SW 1271 (cell line): ENCODE measurements around the gene NWD2.
"Not testable (repeated sequence)": the region's sequence is repeated elsewhere in the genome, so short reads cannot be mapped to it uniquely, and the experiment has no call there.

ENCODE experiments used
- DNase-seq, 2 experiments: peaks; one replicate each; lab custom pipeline; 2025; lab: John Stamatoyannopoulos, UW

Gene NWD2

DNA sequence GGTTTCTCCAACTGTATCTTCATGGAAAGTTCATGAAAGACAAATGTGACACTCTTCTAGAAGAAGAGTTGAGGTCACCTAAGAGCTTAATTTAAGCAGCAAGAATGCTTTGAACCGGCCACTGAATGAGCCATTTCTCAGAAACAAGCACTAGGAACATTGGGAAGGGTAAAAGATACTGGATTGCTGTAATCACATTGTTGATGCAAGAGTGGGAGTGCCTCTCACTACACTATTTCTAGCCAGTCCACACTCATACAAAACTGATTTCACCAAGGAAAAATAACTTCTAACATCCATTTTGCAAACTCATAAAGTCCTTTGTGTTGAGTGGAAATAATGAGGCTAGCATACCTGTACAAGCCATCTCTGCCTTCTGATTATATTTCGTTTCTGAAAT is 221.3 kb downstream of the NWD2 start:
- DNase-seq, result no peak

DNA sequence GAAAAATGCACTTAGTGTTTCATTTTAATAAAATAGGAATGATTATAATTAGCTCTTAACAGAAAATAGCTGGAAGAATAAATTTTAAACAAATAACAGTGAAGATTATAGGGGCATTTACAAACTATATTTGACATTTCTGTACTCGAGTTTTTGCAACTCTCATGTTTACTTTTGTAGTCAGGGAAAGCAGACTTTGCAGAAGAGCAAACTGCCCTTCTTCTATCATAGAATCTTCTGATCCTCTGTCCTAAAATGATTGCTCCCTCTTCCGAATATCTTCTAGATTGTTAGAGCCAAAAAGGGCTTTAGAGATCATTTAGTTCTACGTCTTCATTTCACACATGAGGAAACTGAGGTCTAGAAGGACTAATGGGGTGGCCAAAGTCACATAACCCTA is 222.7 kb downstream of the NWD2 start:
- DNase-seq, result no peak

DNA sequence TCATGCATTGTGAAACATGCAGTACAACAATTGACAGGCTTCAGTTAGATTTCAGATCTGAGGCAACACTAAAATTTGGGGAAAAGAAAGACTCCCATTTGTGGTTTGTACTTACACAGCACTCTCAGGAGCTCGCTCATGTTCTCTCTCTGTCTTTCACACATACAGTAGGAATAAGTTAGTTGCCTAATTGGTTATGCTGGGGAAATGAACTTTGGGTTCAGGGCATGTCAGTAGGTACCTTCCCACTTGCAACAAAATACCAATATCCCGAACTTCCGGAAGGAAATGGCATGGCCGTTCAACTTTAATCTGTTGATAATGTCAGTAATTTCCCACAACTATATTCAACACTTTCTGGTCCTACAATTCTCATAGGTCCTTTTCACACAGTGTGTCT is 223.3 kb downstream of the NWD2 start:
- DNase-seq, result no peak

DNA sequence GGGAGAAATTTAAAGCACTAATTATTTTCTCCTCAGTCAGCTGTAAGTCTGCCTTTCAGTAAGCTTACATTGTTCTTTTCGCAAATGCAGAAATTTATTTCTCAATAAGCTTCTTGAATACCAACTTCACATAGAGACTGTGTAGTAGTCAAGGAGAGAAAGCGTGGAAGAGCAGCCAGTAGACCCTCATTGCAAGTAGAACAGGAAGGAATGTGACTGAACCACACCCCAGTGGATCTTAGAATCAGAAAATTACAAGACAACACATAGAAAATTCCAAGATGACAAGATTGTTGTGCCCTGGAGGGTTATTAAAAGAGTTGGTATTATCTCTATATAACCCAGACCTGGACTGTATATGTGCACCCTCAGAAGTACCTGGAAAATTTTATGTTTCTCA is 224.7 kb downstream of the NWD2 start:
- DNase-seq, result no peak

DNA sequence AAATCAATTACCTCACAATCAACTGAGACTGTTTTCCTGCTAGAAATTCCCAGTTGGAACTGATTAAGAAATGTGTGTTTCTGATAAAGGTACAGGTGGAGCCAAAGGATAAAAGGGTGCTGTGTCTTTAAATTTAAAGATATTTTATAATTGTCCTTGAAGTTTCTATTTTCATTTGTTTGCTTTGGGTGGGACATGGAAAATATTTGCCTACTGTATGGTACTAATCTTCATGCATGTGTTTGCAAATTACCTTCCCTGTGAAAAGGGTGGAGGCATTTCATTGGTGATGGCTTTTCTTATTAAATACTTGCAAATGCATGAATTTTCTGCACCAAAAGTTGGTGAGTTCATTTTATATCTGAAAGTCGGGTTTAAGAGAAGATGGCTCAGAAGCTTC is 225.7 kb downstream of the NWD2 start:
- DNase-seq, result no peak

DNA sequence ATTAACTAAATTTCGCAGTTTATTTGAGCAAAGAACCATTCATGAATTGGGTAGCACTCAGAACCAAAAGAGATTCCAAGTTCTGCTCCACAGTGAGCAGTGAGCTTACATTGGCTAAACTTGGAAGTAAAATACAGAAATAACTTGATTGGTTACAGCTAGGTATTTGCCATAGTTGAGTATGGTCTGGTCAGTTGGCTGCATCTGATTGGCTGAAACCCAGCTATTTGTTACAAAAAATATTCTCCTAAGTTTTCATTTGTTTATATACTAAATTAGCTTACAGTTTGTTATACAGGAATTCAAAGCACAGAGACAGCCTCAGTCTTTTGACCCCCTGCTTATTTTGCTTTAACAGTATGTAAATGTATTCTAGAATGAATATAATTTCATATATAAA is 226.6 kb downstream of the NWD2 start:
- DNase-seq, result no peak

DNA sequence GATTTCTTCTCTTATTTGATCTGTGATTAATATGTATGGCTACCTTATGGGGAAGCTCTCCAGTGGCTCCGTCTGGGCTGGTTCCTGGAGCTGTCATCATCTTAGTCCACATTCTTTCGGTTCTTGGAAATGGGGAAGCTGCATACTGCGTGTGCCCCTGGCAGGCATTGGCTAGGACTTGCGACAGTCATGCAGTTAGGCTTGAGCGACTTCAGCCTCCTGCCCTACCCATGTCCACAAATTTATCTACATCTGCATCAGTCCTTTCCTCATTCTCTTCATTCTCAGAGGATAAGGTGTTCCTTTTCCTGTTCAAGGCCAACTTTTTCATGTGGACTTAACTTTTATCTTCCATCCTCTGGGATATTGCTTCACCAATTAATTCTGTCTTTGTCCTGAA is 227.4 kb downstream of the NWD2 start:
- DNase-seq, result no peak

DNA sequence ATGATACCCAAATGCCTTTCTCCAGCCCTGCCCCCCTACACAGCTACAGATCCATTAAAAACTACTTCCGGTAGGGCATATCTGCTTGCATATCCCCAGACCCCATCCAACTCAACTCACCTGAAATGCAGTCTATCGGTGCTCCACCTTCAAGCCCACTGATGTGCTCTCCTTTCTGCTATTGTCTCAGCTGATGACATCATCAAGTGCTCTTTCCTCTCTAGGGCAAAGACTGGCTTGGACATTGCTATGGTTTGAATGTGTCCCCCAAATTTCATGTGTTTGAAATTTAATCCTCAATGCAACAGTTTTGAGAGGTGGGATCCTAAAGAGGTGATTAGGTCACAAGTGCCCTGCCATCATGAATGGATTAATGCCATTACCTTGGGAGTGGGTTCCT is 229.3 kb downstream of the NWD2 start:
- no peak for DNase-seq

DNA sequence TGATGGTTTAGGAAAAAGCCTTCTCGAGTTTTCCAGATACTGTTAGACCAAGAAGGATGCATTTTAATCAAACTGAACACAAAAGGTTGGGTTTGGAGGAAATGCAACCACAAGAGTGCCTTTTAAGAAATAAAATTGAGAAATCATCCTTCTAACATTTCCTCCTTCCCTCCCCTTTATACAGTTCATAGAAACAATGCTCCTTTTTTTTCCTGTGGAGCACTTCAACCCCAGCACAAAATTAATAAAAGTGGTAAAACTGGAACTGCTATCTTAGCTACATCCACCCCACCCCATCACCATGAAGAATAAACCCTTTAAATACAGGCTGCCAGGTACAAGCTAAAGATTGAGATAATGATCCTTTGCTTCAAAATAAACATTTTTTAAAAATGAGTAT is 230.5 kb downstream of the NWD2 start:
- no peak for DNase-seq

DNA sequence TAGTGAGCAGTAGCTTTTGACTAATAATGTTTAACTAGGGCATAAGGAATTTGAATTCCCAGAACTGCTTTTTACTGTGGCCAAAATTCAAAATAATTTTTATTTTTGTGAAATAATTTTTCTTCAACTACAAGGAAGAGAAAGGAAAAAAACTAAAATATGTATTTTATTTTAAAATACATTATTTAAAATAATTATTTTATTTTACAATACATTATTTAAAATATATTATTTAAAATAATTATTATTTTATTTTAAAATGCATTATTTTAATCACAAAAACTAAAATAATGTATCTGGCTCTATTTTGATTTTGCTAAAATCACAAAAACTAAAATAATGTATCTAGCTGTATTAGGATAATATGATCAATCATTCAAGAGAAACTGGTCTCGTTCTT is 231.2 kb downstream of the NWD2 start:
- DNase-seq, result no peak

DNA sequence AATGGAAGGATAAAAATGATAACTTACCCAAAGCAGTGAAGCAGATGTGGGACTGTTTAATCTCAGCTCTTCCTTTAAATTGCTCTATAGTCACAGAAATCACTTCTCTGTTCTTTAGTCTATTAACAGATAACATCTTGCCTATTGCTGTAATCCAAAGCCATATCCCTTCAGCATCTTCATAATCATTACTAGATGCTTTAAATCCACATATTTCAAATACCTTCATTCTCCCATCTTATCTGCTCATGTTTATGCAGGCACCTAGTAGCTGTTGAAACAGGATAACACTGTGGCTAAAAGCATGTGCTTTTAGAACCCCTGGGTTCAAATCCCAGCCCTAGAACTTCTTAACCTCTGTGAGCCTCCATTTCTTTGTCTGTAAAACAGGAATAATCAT is 231.7 kb downstream of the NWD2 start:
- DNase-seq, result no peak

DNA sequence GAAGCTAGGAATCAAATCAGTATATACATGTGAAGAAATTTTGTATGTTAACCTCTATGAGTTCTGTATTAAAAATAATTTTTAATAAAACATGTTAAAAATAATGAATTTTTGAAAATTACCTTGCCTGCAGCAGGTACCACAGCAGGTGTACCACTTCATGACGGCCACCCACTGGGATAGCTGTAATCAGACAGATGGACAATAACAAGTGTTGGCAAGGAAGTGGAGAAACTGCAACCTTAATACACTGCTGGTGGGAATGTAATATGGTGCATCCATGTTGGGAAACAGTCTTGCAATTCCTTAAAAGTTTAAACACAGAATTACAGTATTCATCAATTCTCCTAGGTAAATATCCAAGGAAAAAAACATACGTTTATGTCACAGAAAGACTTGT is 232.1 kb downstream of the NWD2 start:
- DNase-seq, result no peak

DNA sequence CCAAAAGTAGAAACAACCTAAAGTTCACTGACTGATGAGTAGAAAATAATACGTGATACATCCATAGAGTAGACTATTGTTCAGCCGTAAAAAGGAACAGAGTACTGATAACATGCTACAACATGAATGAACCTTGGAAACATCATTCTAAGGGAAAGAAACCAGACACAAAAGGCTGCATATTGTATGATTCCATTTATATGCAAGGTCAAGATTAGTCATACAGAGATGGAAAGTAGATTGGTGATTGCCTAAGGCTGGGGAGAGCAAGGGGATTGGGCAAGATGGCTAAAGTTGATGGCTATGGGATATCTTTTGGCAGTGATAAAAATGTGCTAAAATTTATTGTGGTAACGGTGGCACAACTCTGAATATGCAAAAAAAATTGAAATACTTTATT is 232.6 kb downstream of the NWD2 start:
- no peak for DNase-seq

DNA sequence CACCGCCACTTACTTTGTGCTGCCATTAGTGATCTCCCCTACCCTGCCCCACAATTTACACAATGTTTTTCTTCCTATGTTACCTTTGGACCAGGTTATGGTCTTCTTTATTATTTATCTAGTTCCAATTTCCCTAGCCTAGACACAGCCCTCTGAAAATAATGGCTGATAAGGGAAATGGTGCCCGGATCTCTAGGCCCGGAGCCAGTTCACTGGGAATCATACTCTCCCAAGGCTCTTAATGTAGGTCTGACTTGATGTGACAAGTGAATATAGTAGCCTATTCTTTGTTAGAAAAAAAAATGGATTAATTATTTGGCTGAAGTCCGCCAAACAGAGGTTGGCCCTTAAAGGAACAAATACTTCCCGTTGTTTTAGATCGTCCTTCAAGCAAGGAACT is 233.6 kb downstream of the NWD2 start:
- DNase-seq, result no peak

DNA sequence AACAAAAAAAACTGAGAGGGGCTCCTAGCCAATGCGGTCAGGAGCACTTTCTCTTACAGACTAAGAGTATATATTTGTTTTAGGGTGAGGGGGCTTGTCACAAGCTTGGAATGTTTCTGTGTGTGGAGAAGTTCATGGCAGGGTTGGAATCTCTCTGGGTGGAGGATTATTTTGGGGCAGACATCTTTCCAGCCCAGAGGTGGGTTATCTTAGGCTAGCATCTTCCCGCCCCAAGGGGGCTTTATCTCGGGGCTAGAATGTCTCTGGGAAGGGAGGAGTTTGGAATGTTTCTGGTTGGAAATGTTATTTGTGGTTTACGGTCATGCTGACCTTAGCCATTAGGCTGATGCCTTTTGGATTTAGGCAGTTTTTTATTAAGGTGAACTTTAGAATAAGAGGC is 236.0 kb downstream of the NWD2 start:
- no peak for DNase-seq

DNA sequence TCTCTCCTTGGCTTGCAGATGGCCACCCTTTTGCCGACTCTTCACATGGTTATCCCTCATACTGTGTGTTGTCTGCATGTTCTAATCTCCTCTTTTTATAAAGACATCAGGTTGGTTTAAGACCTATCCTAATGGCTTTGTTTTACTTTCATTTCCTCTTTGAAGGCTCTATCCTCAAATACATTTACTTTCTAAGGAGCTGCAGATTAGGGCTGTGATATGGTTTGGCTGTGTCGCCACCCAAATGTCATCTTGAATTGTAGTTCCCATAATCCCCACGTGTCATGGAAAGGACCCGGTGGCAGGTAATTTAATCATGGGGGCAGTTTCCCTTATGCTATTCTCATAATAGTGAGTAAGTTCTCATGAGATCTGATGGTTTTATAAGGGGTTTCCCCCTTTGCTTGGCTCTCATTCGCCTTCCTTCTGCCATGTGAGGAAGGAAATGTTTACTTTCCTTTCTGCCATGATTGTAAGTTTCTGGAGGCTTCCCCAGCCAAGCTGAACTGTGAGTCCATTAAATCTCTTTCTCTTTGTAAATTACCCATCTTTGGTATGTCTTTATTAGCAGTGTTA is 237.1 kb downstream of the NWD2 start:
- DNase-seq, result no peak

DNA sequence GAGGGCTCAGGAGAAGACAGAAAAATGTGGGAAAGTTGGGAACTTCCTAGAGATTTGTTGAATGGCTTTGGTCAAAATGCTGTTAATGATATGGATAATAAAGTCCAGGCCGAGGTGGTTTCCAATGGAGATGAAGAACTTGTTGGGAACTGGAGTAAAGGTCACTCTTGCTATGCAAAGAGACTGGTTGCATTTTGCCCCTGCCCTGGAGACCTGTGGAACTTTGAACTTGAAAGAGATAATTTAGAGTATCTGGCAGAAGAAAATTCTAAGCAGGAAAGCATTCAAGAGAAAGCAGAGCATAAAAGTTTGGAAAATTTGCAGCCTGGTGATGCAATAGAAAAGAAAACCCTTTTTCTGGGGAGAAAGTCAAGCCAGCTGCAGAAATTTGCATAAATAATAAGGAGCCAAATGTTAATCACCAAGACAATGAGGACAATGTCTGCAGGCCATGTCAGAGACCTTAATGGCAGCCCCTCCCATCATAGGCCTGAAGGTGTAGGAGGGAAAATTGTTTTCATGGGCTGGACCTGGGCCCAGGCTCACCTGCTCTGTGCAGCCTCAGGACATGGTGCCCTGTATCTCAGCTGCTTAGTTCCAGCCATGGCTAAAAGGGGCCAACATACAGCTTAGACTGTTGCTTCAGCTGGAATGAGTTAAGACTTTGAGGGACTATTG is 237.8 kb downstream of the NWD2 start:
- no peak for DNase-seq

DNA sequence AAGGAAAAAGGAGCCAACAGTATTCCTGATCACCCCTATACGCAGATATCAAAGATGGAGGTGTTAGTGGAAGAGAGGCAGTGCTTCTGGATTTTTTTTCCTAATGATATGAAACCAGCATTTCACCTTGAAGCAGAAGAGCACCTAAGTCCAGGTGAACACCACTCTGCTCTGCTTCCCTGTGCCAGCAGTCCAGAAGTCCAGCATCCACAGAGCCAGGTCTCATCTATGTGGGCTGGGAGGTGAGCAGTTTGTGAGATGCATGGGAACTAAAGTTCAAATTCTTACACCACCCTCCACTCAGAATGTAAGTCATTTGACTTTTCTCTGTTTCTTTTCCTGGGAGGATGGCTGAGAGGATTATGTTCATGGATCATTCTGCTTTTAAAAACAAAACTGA is 239.1 kb downstream of the NWD2 start:
- DNase-seq, result no peak

DNA sequence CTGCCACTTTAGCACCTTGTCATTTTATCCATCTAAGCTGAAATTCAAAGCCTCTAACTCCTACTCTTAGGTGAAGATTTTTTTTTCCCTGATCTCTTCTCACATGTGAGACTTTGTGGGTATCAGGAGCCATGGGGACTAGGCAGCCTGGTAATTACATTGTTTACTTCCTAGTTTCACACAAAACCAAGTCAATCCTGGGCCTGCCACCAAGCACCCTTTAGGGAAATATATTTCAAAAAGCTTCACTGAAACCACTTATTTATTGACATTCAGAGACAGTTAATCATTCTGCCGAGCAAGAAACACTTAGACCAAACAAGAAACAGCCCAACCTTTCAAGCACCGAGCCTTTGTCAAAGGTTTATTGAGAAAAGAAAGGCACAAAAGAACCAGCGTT is 241.6 kb downstream of the NWD2 start:
- no peak for DNase-seq

DNA sequence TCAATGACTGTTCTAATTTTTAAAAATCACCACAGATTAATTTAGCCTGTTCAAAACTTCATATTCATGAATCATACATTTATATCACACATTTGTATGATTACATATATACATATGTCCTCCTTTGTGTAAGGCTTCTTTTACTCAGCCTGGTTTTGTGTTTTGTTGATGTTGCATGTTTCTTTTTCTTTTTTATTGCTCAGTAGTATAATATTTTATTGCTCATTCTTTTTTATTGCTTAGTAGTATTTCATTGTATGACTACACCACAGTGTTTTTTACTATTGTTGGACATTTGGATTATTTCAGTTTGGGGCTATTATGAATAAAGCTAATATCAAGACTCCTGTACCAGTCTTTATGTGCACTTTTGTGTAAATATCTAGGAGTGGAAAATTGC is 243.1 kb downstream of the NWD2 start:
- no peak for DNase-seq

DNA sequence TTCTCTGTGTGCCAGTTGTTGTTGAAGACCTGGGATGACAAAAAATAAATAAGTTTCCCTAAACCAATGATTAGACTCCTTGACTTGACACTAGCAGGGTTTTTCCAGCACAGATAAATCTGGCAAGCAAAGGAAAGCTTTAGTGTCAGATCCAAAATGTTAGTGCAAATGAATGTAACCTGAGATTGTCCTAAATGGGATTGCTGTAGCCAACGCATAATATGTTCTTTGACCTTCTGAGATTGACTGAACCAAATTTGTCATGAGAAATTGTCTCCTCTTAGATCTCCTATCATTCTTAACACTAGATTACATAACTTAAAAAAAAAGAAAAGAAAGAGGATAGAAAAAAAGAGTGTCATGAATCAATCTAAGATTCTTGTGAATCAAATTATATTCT is 245.2 kb downstream of the NWD2 start:
- no peak for DNase-seq

DNA sequence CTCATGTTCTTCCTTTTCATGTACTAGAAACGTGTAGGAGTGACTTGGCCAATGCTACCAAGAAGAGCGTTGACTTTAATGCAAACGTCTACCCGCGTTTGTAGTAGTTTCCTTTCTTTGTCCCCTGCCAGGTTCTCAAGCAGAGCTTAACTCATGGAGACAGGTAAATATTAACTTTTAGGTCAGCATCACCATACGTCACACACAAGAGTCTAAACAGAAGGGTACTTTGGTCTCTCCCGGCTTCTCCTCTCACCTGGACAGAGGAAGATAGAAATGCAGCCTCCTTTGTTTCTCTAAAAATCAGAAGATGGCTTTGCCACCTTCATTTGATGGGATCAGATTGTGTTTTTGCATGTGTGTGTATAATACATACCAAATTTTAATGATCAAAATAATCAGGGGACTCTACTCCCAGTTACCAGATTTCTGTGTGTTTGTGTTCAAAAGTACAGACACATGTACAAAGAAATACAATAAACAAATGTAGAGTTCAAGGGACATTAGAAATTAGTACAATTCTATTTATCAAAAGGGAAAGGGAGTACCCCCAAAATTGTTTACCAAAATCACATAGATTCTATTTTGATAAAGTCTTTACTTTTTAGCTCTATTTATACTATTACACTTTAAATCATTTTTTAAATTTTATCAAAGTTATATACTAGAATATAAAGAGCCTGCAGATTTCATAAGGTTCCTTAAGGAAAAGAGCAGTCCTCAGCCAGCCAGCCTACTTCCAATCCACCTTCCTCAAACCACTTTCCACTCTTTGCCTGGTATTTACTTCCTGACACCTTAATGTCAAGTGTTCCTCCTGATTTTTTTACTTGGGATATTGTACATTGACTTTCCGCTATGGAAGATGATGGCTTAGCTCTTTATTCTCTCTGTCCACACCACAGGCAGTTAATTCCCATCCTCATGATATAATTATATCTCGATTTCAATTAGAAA is 246.1 kb downstream of the NWD2 start:
- DNase-seq, result no peak

DNA sequence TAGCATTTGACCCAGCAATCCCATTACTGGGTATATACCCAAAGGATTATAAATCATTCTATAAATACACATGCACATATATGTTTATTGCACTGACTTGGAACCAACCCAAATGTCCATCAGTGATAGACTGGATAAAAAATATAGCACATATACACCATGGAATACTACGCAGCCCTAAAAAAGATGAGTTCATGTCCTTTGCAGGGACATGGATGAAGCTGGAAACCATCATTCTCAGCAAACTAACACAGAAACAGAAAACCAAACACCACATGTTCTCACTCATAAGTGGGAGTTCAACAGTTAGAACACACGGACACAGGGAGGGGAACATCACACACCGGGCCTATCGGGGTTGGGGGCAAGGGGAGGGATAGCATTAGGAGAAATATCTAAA is 250.8 kb downstream of the NWD2 start:
- not testable (repeated sequence) for DNase-seq
